ENCODE results near the gene SMARCE1. TPM values are rescaled to one million over a fixed set of nuclear protein-coding genes. Genes with fewer than 3 reads are reported as not detected.

Gene SMARCE1
- 262 TPM for polyA plus RNA-seq (2013, experiment 1 of 4)
- polyA plus RNA-seq (2013, experiment 2 of 4), result 248 TPM
- polyA plus RNA-seq (2013, experiment 3 of 4), result 227 TPM
- polyA plus RNA-seq (2013, experiment 4 of 4), result 272 TPM

GRCh38 chr17:40647624-40648383, at the start of gene SMARCE1:
TSS of gene SMARCE1 (minus strand) at chr17:40647818. CDS start at chr17:40645802, 2,016 bp downstream.
- Histone ChIP-seq H3K4me3 (ENCODE audit: insufficient read depth, low read depth, low read length) (peak within 1 kb of the TSS; percentile 89), H3K9me3 (ENCODE audit: control insufficient read depth, low read length) (no peaks in the 10 kb centered on the region), H3K36me3 (ENCODE audit: control insufficient read depth, insufficient read depth, low read length) (peaks cover 13% of the 10 kb centered on the region), H3K27me3 (ENCODE audit: control insufficient read depth, insufficient read depth, low read length, poor library complexity, severe bottlenecking) (no peaks in the 10 kb centered on the region), H3K4me1 (ENCODE audit: control insufficient read depth, insufficient read depth, low read length) (peaks cover 7% of the 10 kb centered on the region), H3K27ac (ENCODE audit: insufficient read depth, low read depth, low read length, poor library complexity, severe bottlenecking) (peak within 1 kb of the TSS; percentile 99)
- 0% methylated on average over 64 of the region's 64 CpGs for WGBS, 2 experiments

- H3K9me3 ChIP-seq (ENCODE audit: control insufficient read depth, low read length), result no peaks in the 10 kb centered on the region
- H3K36me3 ChIP-seq (ENCODE audit: control insufficient read depth, insufficient read depth, low read length), result no peaks in the 10 kb centered on the region
- WGBS, 2 experiments, result 83 to 88% methylated on average over 7 of the region's 7 CpGs
- H3K4me1 ChIP-seq (ENCODE audit: control insufficient read depth, insufficient read depth, low read length), result no peaks in the 10 kb centered on the region
- H3K4me3 ChIP-seq (ENCODE audit: insufficient read depth, low read depth, low read length), result no peak overlapping the region
- no peak overlapping the region for H3K27ac ChIP-seq (ENCODE audit: insufficient read depth, low read depth, low read length, poor library complexity, severe bottlenecking)
- no peaks in the 10 kb centered on the region for H3K27me3 ChIP-seq (ENCODE audit: control insufficient read depth, insufficient read depth, low read length, poor library complexity, severe bottlenecking)
Measured at GRCh38 chr17:40697297-40697696, 49.7 kb upstream of the SMARCE1 start.

- no peaks in the 10 kb centered on the region for H3K9me3 ChIP-seq (ENCODE audit: control insufficient read depth, low read length)
- no peak overlapping the region for H3K27ac ChIP-seq (ENCODE audit: insufficient read depth, low read depth, low read length, poor library complexity, severe bottlenecking)
- no peaks in the 10 kb centered on the region for H3K4me1 ChIP-seq (ENCODE audit: control insufficient read depth, insufficient read depth, low read length)
- H3K36me3 ChIP-seq (ENCODE audit: control insufficient read depth, insufficient read depth, low read length), result no peaks in the 10 kb centered on the region
- WGBS, 2 experiments, result 94 to 96% methylated on average over 3 of the region's 3 CpGs
- no peaks in the 10 kb centered on the region for H3K27me3 ChIP-seq (ENCODE audit: control insufficient read depth, insufficient read depth, low read length, poor library complexity, severe bottlenecking)
- H3K4me3 ChIP-seq (ENCODE audit: insufficient read depth, low read depth, low read length), result no peak overlapping the region
Measured at GRCh38 chr17:40696651-40697072, 49.0 kb upstream of the SMARCE1 start.

GRCh38 chr17:40695874-40696472, 48.4 kb upstream of the SMARCE1 start:
- Histone ChIP-seq H3K4me3 (ENCODE audit: insufficient read depth, low read depth, low read length) (no peak overlapping the region), H3K27ac (ENCODE audit: insufficient read depth, low read depth, low read length, poor library complexity, severe bottlenecking) (no peak overlapping the region), H3K36me3 (ENCODE audit: control insufficient read depth, insufficient read depth, low read length) (no peaks in the 10 kb centered on the region), H3K27me3 (ENCODE audit: control insufficient read depth, insufficient read depth, low read length, poor library complexity, severe bottlenecking) (no peaks in the 10 kb centered on the region), H3K4me1 (ENCODE audit: control insufficient read depth, insufficient read depth, low read length) (no peaks in the 10 kb centered on the region), H3K9me3 (ENCODE audit: control insufficient read depth, low read length) (no peaks in the 10 kb centered on the region)
- WGBS, 2 experiments, result 95% methylated on average over 6 of the region's 6 CpGs

GRCh38 chr17:40694584-40694983, 47.0 kb upstream of the SMARCE1 start:
- 71 to 76% methylated on average over 9 of the region's 9 CpGs for WGBS, 2 experiments
- Histone ChIP-seq H3K27ac (ENCODE audit: insufficient read depth, low read depth, low read length, poor library complexity, severe bottlenecking) (no peak overlapping the region), H3K4me1 (ENCODE audit: control insufficient read depth, insufficient read depth, low read length) (no peaks in the 10 kb centered on the region), H3K9me3 (ENCODE audit: control insufficient read depth, low read length) (no peaks in the 10 kb centered on the region), H3K27me3 (ENCODE audit: control insufficient read depth, insufficient read depth, low read length, poor library complexity, severe bottlenecking) (no peaks in the 10 kb centered on the region), H3K4me3 (ENCODE audit: insufficient read depth, low read depth, low read length) (no peak overlapping the region), H3K36me3 (ENCODE audit: control insufficient read depth, insufficient read depth, low read length) (no peaks in the 10 kb centered on the region)

GRCh38 chr17:40687106-40687505, 39.5 kb upstream of the SMARCE1 start:
- Histone ChIP-seq H3K4me1 (ENCODE audit: control insufficient read depth, insufficient read depth, low read length) (no peaks in the 10 kb centered on the region), H3K9me3 (ENCODE audit: control insufficient read depth, low read length) (no peaks in the 10 kb centered on the region), H3K27ac (ENCODE audit: insufficient read depth, low read depth, low read length, poor library complexity, severe bottlenecking) (no peak overlapping the region), H3K36me3 (ENCODE audit: control insufficient read depth, insufficient read depth, low read length) (no peaks in the 10 kb centered on the region), H3K4me3 (ENCODE audit: insufficient read depth, low read depth, low read length) (no peak overlapping the region), H3K27me3 (ENCODE audit: control insufficient read depth, insufficient read depth, low read length, poor library complexity, severe bottlenecking) (no peaks in the 10 kb centered on the region)
- WGBS, 2 experiments, result 97 to 98% methylated on average over 3 to 5 of the region's 5 CpGs

- Histone ChIP-seq H3K4me3 (ENCODE audit: insufficient read depth, low read depth, low read length) (no peak overlapping the region), H3K4me1 (ENCODE audit: control insufficient read depth, insufficient read depth, low read length) (no peaks in the 10 kb centered on the region)
- WGBS, 2 experiments, result 93% methylated on average over 3 to 4 of the region's 4 CpGs
Measured at GRCh38 chr17:40686192-40686591, 38.6 kb upstream of the SMARCE1 start.

GRCh38 chr17:40680998-40681397, 33.4 kb upstream of the SMARCE1 start:
- Histone ChIP-seq H3K36me3 (ENCODE audit: control insufficient read depth, insufficient read depth, low read length) (no peaks in the 10 kb centered on the region), H3K27me3 (ENCODE audit: control insufficient read depth, insufficient read depth, low read length, poor library complexity, severe bottlenecking) (no peaks in the 10 kb centered on the region), H3K9me3 (ENCODE audit: control insufficient read depth, low read length) (no peaks in the 10 kb centered on the region), H3K4me3 (ENCODE audit: insufficient read depth, low read depth, low read length) (no peak overlapping the region), H3K27ac (ENCODE audit: insufficient read depth, low read depth, low read length, poor library complexity, severe bottlenecking) (no peak overlapping the region), H3K4me1 (ENCODE audit: control insufficient read depth, insufficient read depth, low read length) (no peaks in the 10 kb centered on the region)

More at GRCh38 chr17:40686192-40686591, 38.6 kb upstream of the SMARCE1 start:
- H3K9me3 ChIP-seq (ENCODE audit: control insufficient read depth, low read length), result no peaks in the 10 kb centered on the region
- H3K27ac ChIP-seq (ENCODE audit: insufficient read depth, low read depth, low read length, poor library complexity, severe bottlenecking), result no peak overlapping the region
- no peaks in the 10 kb centered on the region for H3K27me3 ChIP-seq (ENCODE audit: control insufficient read depth, insufficient read depth, low read length, poor library complexity, severe bottlenecking)
- no peaks in the 10 kb centered on the region for H3K36me3 ChIP-seq (ENCODE audit: control insufficient read depth, insufficient read depth, low read length)

GRCh38 chr17:40679523-40679907, 31.9 kb upstream of the SMARCE1 start:
- Histone ChIP-seq H3K27ac (ENCODE audit: insufficient read depth, low read depth, low read length, poor library complexity, severe bottlenecking) (no peak overlapping the region), H3K4me1 (ENCODE audit: control insufficient read depth, insufficient read depth, low read length) (no peaks in the 10 kb centered on the region), H3K9me3 (ENCODE audit: control insufficient read depth, low read length) (no peaks in the 10 kb centered on the region), H3K36me3 (ENCODE audit: control insufficient read depth, insufficient read depth, low read length) (no peaks in the 10 kb centered on the region), H3K4me3 (ENCODE audit: insufficient read depth, low read depth, low read length) (no peak overlapping the region), H3K27me3 (ENCODE audit: control insufficient read depth, insufficient read depth, low read length, poor library complexity, severe bottlenecking) (no peaks in the 10 kb centered on the region)
- no CpG with 5 or more reads among the region's 2 CpGs for WGBS, 2 experiments

- no peaks in the 10 kb centered on the region for H3K27me3 ChIP-seq (ENCODE audit: control insufficient read depth, insufficient read depth, low read length, poor library complexity, severe bottlenecking)
- no peaks in the 10 kb centered on the region for H3K36me3 ChIP-seq (ENCODE audit: control insufficient read depth, insufficient read depth, low read length)
- WGBS, 2 experiments, result 81 to 85% methylated on average over 4 of the region's 4 CpGs
- no peak overlapping the region for H3K4me3 ChIP-seq (ENCODE audit: insufficient read depth, low read depth, low read length)
- H3K27ac ChIP-seq (ENCODE audit: insufficient read depth, low read depth, low read length, poor library complexity, severe bottlenecking), result no peak overlapping the region
- no peaks in the 10 kb centered on the region for H3K4me1 ChIP-seq (ENCODE audit: control insufficient read depth, insufficient read depth, low read length)
- H3K9me3 ChIP-seq (ENCODE audit: control insufficient read depth, low read length), result no peaks in the 10 kb centered on the region
Measured at GRCh38 chr17:40678902-40679522, 31.4 kb upstream of the SMARCE1 start.

All from ectodermal cell (in vitro differentiated cells).